ENCODE results near the gene SYCN.
A peak's percentile ranks its signal among the peaks of the same experiment; 100 is the strongest.

Gene SYCN

GRCh38 chr19:39165857-39166256, 38.2 kb downstream of the SYCN start:
- no peak for DNase-seq (ENCODE audit: low read depth)
- TF ChIP-seq CTCF (IDR thresholded peaks at IDR 0.05; ENCODE audit: low read length, missing control alignments), result no peak

GRCh38 chr19:39164289-39164688, 39.8 kb downstream of the SYCN start:
- H3K4me3 ChIP-seq (replicated peaks; ENCODE audit: low read depth, low read length), result no peak overlapping the region
- DNase-seq (ENCODE audit: low read depth), result no peak
- no peak for TF ChIP-seq CTCF (IDR thresholded peaks at IDR 0.05; ENCODE audit: low read length, missing control alignments)

More at GRCh38 chr19:39165857-39166256, 38.2 kb downstream of the SYCN start:
- no peak overlapping the region for H3K4me3 ChIP-seq (replicated peaks; ENCODE audit: low read depth, low read length)

GRCh38 chr19:39163621-39164020, 40.4 kb downstream of the SYCN start:
- no peak overlapping the region for H3K4me3 ChIP-seq (replicated peaks; ENCODE audit: low read depth, low read length)
- TF ChIP-seq CTCF (IDR thresholded peaks at IDR 0.05; ENCODE audit: low read length, missing control alignments), result no peak
- no peak for DNase-seq (ENCODE audit: low read depth)

GRCh38 chr19:39162441-39163043, 41.5 kb downstream of the SYCN start:
- TF ChIP-seq CTCF (IDR thresholded peaks at IDR 0.05; ENCODE audit: low read length, missing control alignments), result no peak
- H3K4me3 ChIP-seq (replicated peaks; ENCODE audit: low read depth, low read length), result no peak overlapping the region
- no peak for DNase-seq (ENCODE audit: low read depth)

GRCh38 chr19:39160889-39161672, 43.0 kb downstream of the SYCN start:
- DNase-seq (ENCODE audit: low read depth), result no peak
- H3K4me3 ChIP-seq (replicated peaks; ENCODE audit: low read depth, low read length), result no peak overlapping the region
- TF ChIP-seq CTCF (IDR thresholded peaks at IDR 0.05; ENCODE audit: low read length, missing control alignments), result no peak

DNA sequence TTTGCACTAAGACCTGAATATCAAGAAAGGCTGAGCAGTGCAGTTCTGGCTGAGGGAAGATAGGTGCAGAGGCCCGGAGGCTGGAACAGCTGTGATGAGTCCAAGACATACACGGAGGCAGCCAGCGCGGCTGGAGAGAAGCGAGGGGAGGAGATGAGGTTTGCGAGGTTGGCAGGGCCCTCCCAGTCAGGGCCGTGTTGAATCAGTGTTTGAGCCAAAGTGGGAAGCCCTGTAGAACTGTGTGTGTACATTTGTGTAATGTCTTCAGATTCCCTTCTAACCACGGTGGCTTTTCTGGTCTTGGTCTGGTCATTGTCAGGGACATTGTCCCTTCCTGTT, 43.6 kb downstream of the SYCN start:
- no peak overlapping the region for H3K4me3 ChIP-seq (replicated peaks; ENCODE audit: low read depth, low read length)
- DNase-seq (ENCODE audit: low read depth), result peak; percentile 65
- TF ChIP-seq CTCF (IDR thresholded peaks at IDR 0.05; ENCODE audit: low read length, missing control alignments), result no peak
